CD14-positive monocyte (primary cell): ENCODE measurements around the gene TTLL11. TPM values are rescaled to one million over a fixed set of nuclear protein-coding genes. Genes with fewer than 3 reads are reported as not detected.

Experiments used
- DNase-seq, 3 donors: peaks; one replicate each; pipeline ENCODE4 v3.0.0-alpha.2; 2011 to 2022
- H2AFZ ChIP-seq: 2 replicates; pipeline ENCODE4 v1.6.0; 2012; ENCODE audit warnings: mild to moderate bottlenecking, low read depth, low read length, inconsistent platforms; ENCODE audit not compliant: insufficient read depth, poor library complexity, severe bottlenecking
- H3K27ac ChIP-seq, 2 donors: 1 replicate in 1 of 2; 2 replicates in 1 of 2; pipeline ENCODE4 v1.5.1; 2012 to 2013; ENCODE audit warnings: low read length in 2 of 2, control low read depth in 1 of 2, inconsistent platforms in 1 of 2, low read depth in 1 of 2, mild to moderate bottlenecking in 1 of 2
- H3K27me3 ChIP-seq, 2 donors: one replicate each; pipeline versions ENCODE4 v1.6.0 to v1.6.1; 2011 to 2013; ENCODE audit warnings: low read length in 2 of 2; ENCODE audit not compliant: control insufficient read depth in 2 of 2, insufficient read depth in 2 of 2
- H3K36me3 ChIP-seq, 2 donors: replicated peaks in 1 of 2; 1 replicate in 1 of 2; 2 replicates in 1 of 2; pipeline versions ENCODE4 v1.5.1 to v1.6.1; 2012 to 2013; ENCODE audit warnings: low read length in 2 of 2, control low read depth in 1 of 2, inconsistent platforms in 1 of 2, mild to moderate bottlenecking in 1 of 2; ENCODE audit not compliant: insufficient read depth in 2 of 2, control insufficient read depth in 1 of 2
- H3K4me1 ChIP-seq, 2 donors: 1 replicate in 1 of 2; 2 replicates in 1 of 2; pipeline versions ENCODE4 v1.5.1 to v1.6.1; 2012 to 2013; ENCODE audit warnings: low read length in 2 of 2, control low read depth in 1 of 2, inconsistent platforms in 1 of 2, mild to moderate bottlenecking in 1 of 2, moderate library complexity in 1 of 2; ENCODE audit not compliant: insufficient read depth in 2 of 2, control insufficient read depth in 1 of 2
- H3K4me2 ChIP-seq: replicated peaks from 2 replicates; pipeline ENCODE3; 2012; ENCODE audit warnings: low read length, moderate library complexity, mild to moderate bottlenecking; ENCODE audit not compliant: poor library complexity, severe bottlenecking; ENCODE audit errors: extremely low read depth
- H3K4me3 ChIP-seq, 3 experiments: fragments of 200-600 bp in 1 of 3; sonication (generic) in 1 of 3; replicated peaks in 1 of 3; 1 replicate in 2 of 3; 2 replicates in 1 of 3; pipeline ENCODE4 v1.5.1; 2011 to 2013; ENCODE audit warnings: low read length in 3 of 3, mild to moderate bottlenecking in 3 of 3, control low read depth in 2 of 3, low read depth in 2 of 3, inconsistent platforms in 1 of 3, moderate library complexity in 1 of 3
- H3K79me2 ChIP-seq: 2 replicates; pipeline ENCODE4 v1.6.0; 2012; ENCODE audit warnings: mild to moderate bottlenecking, control low read depth, inconsistent platforms, low read length, moderate library complexity; ENCODE audit not compliant: insufficient read depth
- H3K9ac ChIP-seq: 2 replicates; pipeline ENCODE4 v1.6.0; 2017; ENCODE audit warnings: low read length, mild to moderate bottlenecking; ENCODE audit not compliant: insufficient read depth, poor library complexity, severe bottlenecking
- H3K9me3 ChIP-seq, 2 donors: replicated peaks in 1 of 2; 1 replicate in 1 of 2; 2 replicates in 1 of 2; pipeline versions ENCODE4 v1.5.1 to v1.6.1; 2012 to 2013; ENCODE audit warnings: low read length in 2 of 2, control low read depth in 1 of 2; ENCODE audit not compliant: control insufficient read depth in 1 of 2, insufficient read depth in 1 of 2
- H4K20me1 ChIP-seq: 2 replicates; pipeline ENCODE4 v1.6.0; 2012; ENCODE audit warnings: mild to moderate bottlenecking, low read length, control low read depth, moderate library complexity; ENCODE audit not compliant: insufficient read depth
- H3K27ac Mint-ChIP-seq, 7 donors: one replicate each; pipeline ENCODE4 v1.8.0; 2020; ENCODE audit warnings: mild to moderate bottlenecking in 7 of 7, mixed read lengths in 7 of 7, moderate library complexity in 6 of 7, inconsistent platforms in 2 of 7
- H3K27me3 Mint-ChIP-seq, 3 donors: one replicate each; pipeline ENCODE4 v1.8.0; 2021 to 2022; ENCODE audit warnings: low read depth in 3 of 3, mild to moderate bottlenecking in 3 of 3, mixed read lengths in 3 of 3, moderate library complexity in 3 of 3, inconsistent platforms in 1 of 3
- H3K36me3 Mint-ChIP-seq, 2 donors: one replicate each; pipeline ENCODE4 v1.8.0; 2020; ENCODE audit warnings: mixed read lengths in 2 of 2, inconsistent platforms in 1 of 2, mild to moderate bottlenecking in 1 of 2
- H3K4me1 Mint-ChIP-seq: one replicate; pipeline ENCODE4 v1.8.0; 2020; ENCODE audit warnings: mild to moderate bottlenecking, mixed read lengths
- H3K4me3 Mint-ChIP-seq, 2 donors: one replicate each; pipeline ENCODE4 v1.8.0; 2020; ENCODE audit warnings: mild to moderate bottlenecking in 2 of 2, mixed read lengths in 2 of 2, moderate library complexity in 1 of 2
- H3K9me3 Mint-ChIP-seq, 7 donors: one replicate each; pipeline ENCODE4 v1.8.0; 2020 to 2022; ENCODE audit warnings: mixed read lengths in 7 of 7, mild to moderate bottlenecking in 6 of 7, moderate library complexity in 6 of 7, inconsistent platforms in 2 of 7
- WGBS: methylation state at CpG from one replicate; pipeline ENCODE4 v1.1.5; 2013; ENCODE audit warnings: missing lambda C conversion rate; ENCODE audit not compliant: insufficient coverage; 5-methylcytosine and 5-hydroxymethylcytosine counted together
- intact Hi-C, 2 donors: fragments of 100-400 bp; cut with micrococcal nuclease; formaldehyde crosslinking; loops; one replicate each; pipeline versions ENCODE4 v1.15.0 to v1.15.1; 2023
- polyA plus RNA-seq, 3 donors: library from polyadenylated mRNA; depleted of rRNA in 1 of 3; unstranded in 2 of 3; stranded (reverse) in 1 of 3; fragments of 300-500 nt in 2 of 3; fragments of >200 nt in 1 of 3; fragmentation: Illumina TruSeq in 2 of 3; gene quantifications; 1 replicate in 2 of 3; 2 replicates in 1 of 3; pipeline ENCODE4 v1.2.3, GENCODE V29; 2012 to 2021
- TF ChIP-seq, protein P1 (sequence below): fragments of 200-600 bp; IDR thresholded peaks from one replicate; pipeline ENCODE4 v1.8.0; 2022; ENCODE audit warnings: antibody characterized with exemption, mild to moderate bottlenecking

TTLL11 gene
- polyA plus RNA-seq, 3 donors = 2.9 to 3.5 (median 3.1) TPM

DNA sequence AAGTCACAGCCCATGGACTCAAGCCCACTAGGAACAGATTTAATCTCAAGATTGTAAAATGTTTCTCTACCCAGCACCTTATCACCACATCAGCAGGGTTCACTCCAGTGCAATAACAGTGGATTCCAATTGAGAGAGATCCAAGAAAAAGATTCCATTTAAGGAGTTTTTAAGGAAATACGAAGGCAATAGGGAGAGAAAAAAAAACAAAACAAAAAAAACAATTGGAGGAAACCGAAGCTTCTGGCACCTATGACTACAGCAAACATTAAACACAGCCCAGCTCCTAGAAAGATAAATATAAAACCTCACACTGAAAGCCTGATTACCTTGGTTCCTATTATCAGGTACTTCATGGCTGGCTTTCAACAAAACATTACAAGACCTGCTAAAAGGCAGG, 249.0 kb downstream of the TTLL11 start:
- Histone ChIP-seq H3K4me3 (no peak overlapping the region), H3K27ac (no peak overlapping the region), H3K27me3 (no peaks in the 10 kb centered on the region), H4K20me1 (no peaks in the 10 kb centered on the region), H2AFZ (no peak overlapping the region), H3K79me2 (no peaks in the 10 kb centered on the region), H3K4me1 (no peaks in the 10 kb centered on the region), H3K9ac (no peak overlapping the region), H3K36me3 (no peaks in the 10 kb centered on the region), H3K4me2 (no peak overlapping the region), H3K9me3 (peaks cover 0 to 4% of the 10 kb centered on the region in 2 donors)
- Mint-ChIP-seq H3K4me3 (no peak overlapping the region), H3K4me1 (no peaks in the 10 kb centered on the region), H3K27ac (no peak overlapping the region), H3K36me3 (no peaks in the 10 kb centered on the region), H3K27me3 (peaks cover 0 to 3% (median 3%) of the 10 kb centered on the region in 3 donors), H3K9me3 (peaks cover 2 to 20% (median 5%) of the 10 kb centered on the region in 7 donors)
- intact Hi-C loops = no loop called here
- TF ChIP-seq, protein P1, sequence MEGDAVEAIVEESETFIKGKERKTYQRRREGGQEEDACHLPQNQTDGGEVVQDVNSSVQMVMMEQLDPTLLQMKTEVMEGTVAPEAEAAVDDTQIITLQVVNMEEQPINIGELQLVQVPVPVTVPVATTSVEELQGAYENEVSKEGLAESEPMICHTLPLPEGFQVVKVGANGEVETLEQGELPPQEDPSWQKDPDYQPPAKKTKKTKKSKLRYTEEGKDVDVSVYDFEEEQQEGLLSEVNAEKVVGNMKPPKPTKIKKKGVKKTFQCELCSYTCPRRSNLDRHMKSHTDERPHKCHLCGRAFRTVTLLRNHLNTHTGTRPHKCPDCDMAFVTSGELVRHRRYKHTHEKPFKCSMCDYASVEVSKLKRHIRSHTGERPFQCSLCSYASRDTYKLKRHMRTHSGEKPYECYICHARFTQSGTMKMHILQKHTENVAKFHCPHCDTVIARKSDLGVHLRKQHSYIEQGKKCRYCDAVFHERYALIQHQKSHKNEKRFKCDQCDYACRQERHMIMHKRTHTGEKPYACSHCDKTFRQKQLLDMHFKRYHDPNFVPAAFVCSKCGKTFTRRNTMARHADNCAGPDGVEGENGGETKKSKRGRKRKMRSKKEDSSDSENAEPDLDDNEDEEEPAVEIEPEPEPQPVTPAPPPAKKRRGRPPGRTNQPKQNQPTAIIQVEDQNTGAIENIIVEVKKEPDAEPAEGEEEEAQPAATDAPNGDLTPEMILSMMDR = no peak
- no CpG with 5 or more reads among the region's 2 CpGs for WGBS
- no peak for DNase-seq

DNA sequence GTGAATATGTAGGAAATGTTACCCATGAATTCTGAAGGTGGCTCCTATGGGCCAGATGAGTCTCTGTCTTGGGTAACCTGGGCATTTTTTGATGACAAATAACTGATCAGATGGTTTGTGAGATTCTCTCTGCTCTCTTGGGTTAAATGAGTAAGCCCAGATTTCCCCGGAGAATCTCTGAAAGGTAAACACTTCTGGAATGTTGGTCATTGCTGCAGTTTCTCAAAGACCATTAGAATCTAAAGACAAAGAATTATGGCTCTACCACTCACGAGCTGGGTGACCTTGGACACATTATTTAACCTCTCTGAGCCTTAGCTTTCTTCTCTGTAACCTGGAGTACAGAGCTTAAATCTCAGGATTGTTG, 250.5 kb downstream of the TTLL11 start:
- Mint-ChIP-seq H3K27me3 (peaks cover 0 to 3% (median 2%) of the 10 kb centered on the region in 3 donors), H3K36me3 (no peaks in the 10 kb centered on the region), H3K4me3 (no peak overlapping the region), H3K9me3 (peaks cover 0 to 7% (median 5%) of the 10 kb centered on the region in 7 donors), H3K4me1 (no peaks in the 10 kb centered on the region), H3K27ac (no peak overlapping the region)
- H3K4me3 ChIP-seq = no peak overlapping the region
- no peak overlapping the region for H3K9ac ChIP-seq
- TF ChIP-seq, protein P1 = no peak
- DNase-seq = no peak
- H3K27me3 ChIP-seq = no peaks in the 10 kb centered on the region
- H3K4me2 ChIP-seq = no peak overlapping the region
- no peaks in the 10 kb centered on the region for H3K36me3 ChIP-seq
- no peak overlapping the region for H3K27ac ChIP-seq
- WGBS = no CpG with 5 or more reads among the region's 2 CpGs
- intact Hi-C loops = no loop called here
- H3K4me1 ChIP-seq = no peaks in the 10 kb centered on the region
- no peaks in the 10 kb centered on the region for H3K9me3 ChIP-seq
- no peak overlapping the region for H2AFZ ChIP-seq
- no peaks in the 10 kb centered on the region for H4K20me1 ChIP-seq
- H3K79me2 ChIP-seq = no peaks in the 10 kb centered on the region
